NOMO-1 treated with dmso at 0.1 percent for 144 hours (cell line): ENCODE results near the gene ZDHHC7.

Experiments used
- DNase-seq: peaks from one replicate; lab custom pipeline; 2025; ENCODE audit not compliant: unreplicated experiment; lab: John Stamatoyannopoulos, UW

ZDHHC7 gene

DNA sequence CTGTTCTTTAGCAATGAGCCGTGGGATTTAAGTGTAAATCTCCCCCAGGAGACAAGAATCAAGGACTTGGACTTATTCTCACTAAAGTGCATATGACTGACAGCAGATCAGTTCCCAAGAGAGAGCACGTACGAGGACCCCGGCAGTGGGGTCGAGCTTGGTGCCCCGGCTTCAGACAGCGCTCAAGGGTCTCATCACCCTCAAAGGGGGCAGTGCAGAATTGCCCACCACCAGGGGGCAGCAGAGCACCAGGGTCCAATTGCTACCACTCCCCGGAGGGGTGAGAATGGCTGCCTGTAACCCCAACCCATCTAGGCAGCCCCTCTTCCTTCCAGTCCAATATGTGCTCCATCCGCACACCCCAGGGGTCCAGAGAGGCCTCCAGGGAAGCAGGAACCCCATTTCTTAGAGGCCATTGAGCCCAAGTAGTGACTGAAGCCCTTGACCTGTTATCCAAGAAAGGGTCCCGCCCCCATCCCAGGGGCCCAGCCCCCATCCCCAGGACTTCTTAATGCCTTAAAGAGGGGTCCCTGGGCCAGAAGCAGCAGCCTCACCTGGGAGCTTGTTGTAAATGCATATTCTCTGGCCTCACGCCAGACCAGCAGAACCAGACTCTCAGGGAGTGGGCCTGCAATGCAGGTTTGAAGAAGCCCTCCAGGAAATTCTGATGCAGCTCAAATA is 86.1 kb downstream of the ZDHHC7 start:
- DNase-seq = peak; percentile 10

DNA sequence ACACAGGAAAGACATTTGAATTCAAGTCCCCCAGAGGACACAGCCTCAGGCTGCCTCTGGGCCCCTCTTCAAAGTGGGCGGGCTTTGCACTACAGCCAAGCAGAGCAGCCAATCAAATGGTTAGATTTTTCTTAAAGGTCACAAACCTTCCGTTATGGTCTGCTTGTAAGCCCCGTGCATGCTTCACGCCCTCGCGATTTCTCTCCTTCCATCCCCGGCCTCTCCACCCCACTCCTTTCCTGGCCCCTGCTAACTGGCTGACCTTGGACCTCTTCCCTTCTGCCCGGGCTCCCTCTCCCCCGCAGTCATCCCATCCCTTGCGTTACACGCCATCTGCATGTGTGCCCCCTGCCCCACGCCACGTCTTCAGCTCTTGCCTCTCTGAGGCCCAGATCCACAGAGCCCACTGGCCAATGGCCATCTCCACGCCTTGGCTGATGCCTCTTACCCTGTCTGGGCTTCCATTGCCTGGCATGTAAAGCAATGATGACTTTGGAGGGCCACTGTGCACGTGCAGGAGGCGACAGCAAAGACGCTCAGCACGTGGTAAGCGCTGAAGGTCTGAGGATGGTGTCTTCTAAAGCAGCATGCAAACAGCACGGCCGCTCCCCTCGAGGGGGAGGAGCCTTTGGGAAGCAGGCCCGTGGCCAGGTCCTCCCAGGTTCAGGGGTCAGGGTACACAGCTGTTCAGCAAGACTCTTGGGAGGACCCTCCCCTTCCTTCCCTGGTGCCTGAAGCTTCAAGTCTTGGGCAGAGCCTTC is 86.8 kb downstream of the ZDHHC7 start:
- DNase-seq = no peak
